Mucosa of gallbladder (tissue), 1 donor: ENCODE results near the gene ICAM2. TPM values are rescaled to one million over a fixed set of nuclear protein-coding genes. Genes with fewer than 3 reads are reported as not detected.
"Not testable (repeated sequence)": the region's sequence is repeated elsewhere in the genome, so short reads cannot be mapped to it uniquely, and the experiment has no call there.

Source experiments
- DNase-seq: peaks from one replicate; pipeline ENCODE4 v3.0.0-alpha.2; 2020; ENCODE audit warnings: low spot score
- total RNA-seq: library from RNA; stranded (reverse); gene quantifications from one replicate; pipeline ENCODE4 v1.2.1, GENCODE V29; 2021
- donor health status: DM: no; HTN: no; CAD: no.

Gene ICAM2
- total RNA-seq, 1 donor from 2014 or later: 14.8 TPM

DNA sequence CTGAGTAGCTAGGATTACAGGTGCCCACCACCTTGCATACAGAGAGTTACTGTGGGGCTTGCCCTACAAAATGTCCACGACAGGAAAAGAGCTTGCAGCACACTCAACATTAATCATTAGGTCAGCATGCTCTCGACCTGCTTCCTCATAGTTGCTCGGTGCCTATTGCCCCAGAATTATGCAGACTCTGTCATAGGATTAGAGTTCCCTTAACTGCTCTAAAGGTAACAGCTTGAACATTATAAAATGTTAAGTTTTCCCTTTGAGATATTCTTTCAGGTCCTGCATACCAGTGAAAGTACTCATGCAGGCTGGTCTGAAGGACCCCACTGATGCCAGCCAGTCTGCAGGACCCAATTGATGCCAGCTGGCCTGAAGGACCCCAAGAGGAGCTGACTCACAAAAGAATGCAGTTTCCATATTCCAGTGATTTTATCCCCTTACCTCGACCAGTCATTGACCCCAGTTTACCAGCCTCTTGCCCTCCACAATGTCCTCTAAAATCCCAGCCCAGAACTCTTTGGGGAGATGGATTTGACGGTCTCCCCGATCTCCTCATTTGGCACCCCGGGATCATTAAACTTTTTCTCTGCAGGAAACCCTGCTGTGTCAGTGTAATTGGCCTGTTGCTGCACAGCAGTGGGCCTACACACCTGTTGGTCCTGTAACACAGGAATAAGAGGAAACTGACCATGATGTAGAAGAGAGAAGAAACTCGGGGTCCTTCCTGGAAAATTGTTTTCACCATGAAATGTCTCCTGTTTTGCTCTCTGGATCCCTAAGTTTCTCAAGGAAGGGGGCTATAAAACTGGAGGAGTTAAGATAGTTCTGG is 10.6 kb downstream of the ICAM2 start:
- DNase-seq: no peak

- DNase-seq: no peak
These were observed 11.6 kb downstream of the ICAM2 start for GRCh38 chr17:64008830-64009229.

DNA sequence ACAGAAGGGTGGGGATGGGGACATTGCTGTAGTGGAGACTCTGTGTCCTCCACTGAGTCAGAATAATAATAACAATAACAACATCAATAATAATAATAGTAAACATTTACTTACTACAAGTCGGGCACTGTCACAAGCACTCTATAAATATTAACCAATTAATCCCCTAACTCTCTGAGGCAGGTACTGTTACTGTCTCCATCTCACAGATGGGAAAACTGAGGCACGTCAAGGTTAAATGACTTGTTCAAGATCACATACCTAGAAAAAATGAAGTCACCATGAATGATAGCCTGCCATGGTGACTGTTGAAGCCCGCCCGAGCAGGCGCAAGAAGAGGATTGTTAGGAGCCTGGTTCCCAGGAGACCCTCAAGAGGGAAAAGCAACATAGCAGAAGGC is 12.1 kb downstream of the ICAM2 start:
- DNase-seq: no peak

DNA sequence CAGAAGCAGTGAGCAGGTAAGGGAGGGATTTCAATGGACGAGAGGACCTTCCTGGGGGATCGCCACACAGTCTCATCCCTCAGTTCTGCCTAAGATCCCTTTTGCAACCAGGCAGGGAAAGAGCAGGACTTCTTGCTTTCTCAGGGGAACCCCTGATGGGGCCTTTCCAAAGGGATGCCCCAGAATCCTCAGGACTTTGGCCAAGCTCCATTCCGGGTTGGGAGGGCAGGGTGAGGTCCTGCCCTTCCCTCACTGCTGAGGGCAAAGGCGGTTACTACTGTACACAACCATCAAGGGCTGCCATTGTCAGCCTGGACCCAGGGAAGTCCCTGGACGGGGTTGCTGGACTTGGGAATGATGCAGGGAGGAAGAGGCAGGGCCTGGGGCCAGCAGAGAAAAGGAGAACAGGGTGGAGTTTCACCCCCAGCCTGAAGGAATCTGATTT is 12.6 kb downstream of the ICAM2 start:
- no peak for DNase-seq

DNA sequence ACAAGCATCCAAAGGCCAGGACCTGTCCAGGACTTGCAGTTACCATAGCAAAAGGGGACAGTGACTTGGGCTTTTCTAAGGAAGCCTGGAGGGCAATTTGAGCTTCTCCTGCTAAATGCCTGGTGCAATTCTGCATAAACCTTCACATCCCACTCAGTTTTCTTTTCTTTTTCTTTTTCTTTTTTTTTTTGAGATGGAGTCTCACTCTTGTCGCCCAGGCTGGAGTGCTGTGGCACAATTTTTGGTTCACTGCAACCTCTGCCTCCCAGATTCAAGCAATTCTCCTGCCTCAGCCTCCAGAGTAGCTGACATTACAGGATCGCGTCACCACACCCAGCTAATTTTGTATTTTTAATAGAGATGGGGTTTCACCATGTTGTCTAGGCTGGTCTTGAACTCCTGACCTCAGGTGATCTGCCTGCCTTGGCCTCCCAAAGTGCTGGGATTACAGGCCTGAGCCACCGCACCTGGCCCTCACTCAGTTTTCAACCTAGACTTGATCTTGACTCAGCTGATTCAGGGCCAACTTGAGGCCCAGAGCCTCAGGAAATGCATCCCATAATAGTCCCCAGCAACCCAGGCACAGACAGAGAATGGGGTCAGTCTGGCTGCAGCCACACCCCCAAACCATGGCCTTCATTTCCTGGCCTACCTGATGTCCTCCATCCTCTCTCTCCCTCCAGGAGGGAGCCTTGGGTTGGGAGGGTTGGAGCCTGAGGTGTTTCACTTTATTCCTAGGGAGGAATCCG is 13.2 kb downstream of the ICAM2 start:
- not testable (repeated sequence) for DNase-seq

- DNase-seq: no peak
These were observed 13.9 kb downstream of the ICAM2 start for GRCh38 chr17:64006361-64007088.

DNA sequence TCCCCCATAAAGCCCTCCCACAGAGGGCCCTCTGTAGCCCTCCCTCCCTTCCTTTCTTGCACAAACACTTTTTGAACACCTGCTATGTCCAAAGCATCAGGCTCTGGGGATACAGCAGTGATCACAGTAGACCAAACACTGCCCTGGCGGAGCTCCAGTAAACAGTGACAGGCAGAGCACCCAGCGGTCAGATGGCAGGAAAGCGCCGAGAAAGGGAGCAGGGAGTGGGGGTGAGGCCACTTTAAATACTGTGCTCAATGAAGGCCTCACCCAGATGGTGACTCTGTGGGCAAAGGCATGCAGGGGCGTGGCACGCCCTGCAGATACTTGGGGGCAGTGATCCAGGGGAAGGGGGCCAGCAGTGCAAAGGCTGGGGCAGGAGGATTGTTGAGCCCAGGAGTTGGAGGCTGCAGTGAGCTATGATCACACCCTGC is 14.7 kb downstream of the ICAM2 start:
- no peak for DNase-seq

DNA sequence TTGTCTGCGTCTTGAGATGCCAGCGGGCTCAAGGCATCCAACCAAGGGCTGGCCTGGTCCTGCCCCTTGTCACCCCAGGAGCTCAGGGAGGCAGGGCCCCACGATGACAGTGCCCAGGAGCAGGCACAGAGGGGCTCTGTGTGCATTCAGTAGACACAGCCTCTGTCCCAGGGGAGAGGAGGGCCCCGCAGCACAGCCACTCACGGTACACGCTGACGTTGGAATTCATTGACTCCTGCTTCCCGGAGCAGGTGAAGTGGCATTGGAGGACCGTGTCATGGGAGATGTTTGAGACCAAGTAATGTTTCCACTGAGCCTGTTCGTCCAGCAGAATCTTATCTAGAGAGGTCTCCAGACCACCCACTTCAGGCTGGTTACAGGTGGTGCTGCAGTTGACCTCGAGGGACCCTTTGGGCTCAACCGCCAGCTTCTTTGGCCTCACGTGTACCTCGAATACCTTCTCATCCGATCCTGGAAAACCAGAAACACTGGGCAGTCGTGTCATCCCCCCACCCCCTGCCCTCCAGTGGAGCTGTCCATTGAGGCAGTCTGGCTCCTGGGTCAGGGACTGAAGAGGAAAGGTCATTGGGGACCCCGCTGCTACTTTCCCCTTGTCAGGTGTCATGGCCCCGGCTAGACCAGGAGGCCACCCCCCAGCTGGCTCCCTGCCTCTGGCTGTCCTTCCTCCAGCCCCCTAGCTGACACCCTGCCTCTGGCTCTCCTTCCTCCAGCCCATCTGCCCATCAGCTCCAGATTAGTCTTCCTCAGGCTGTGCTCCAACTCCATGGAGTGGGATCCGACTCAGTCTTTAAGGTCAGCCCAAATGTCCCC is 15.3 kb downstream of the ICAM2 start:
- DNase-seq: no peak

DNA sequence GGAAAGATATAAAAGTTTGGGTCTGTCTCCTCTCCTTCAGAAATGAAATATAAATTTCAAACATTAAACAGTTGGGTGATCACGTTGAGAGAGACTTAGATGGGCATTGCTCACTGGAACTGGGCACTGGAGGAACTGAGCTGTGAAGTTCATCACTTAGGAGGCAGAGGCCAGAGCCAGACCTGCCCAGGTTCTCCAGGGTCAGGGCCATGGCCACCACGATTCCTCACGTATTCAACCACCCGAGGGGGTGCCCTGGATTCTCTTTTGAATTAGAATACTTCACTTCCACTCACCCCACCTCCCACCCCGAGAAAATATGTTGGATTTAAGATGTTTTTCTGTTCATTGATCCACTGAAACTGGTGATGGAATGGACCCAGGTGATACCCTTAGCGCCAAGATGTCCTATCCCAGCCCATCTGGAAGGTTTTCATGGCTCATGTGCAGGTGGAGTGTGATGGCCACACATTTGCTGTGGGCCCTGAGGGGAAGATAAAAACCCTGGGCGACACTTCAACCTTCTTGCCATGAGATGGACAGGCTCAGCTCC is 16.1 kb downstream of the ICAM2 start:
- no peak for DNase-seq

DNA sequence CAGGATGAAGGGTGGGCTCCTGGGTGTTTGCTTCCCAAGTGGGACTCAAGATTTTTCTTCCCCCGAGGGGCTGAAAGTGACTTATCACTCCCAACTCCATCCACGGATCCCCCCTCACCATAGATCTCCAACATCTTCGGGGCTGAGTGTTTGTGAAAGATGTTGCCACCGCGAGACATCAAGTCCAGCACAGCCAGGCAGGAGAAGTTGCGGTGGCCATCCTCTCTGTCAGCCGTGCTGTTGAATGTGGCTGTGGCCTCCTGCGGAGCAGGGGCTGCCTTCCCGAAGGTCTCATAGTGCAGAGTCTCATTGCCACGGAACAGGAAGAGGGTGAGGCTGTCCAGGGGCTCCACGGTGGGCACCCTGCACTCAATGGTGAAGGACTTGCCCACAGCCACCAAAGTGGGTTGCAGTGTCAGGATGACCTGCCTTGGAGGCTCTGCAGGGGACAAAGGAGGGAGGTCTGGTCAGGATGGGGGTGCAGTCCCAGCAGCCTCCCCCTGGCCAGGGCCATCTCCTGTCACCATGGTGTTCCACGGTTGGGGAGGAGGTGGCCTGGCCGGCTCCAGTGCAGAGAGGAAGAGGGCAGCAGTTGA is 16.8 kb downstream of the ICAM2 start:
- no peak for DNase-seq

DNA sequence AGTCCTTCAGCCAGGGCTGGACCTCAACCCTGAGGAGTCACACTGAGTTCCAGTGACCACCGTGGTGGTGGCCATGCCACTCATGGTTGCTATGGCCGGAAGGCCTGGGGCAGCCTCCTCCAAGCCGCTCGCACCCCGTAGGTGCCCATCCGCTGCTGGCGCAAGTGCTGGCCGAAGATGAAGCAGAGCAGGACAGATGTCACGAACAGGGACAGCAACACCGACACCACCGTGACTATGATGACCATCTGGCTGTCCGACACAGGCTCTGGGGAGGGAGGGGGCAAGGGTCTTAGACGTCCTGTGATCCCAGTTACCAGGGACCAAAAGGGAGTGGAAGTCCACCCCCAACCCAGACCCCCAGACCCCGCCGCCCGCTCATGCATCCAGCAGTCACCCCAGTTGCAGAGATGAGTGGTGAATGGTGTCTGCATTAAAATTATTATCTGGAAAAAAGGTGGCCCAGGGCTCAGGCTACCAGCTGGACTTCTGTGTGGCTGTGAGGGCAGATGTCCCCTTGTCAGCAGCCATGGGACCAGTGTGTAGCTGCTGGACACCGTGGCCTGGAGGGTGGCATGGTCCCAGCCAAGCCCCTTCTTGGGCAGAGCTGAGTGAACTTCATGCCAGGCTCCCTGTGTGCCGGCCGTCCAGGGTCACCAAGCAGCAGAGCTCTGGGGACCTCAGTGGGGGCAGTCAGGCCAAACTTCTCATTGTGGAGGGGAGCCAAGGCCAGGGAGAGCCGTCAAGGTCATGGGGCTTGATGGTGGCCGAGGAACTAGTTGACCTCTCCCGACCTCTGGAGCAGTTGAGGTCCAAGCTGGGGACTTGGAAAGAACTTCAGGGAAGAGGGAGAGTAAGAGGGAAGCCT is 17.5 kb downstream of the ICAM2 start:
- no peak for DNase-seq

GRCh38 chr17:64001763-64002529 is 18.5 kb downstream of the ICAM2 start:
- no peak for DNase-seq

DNA sequence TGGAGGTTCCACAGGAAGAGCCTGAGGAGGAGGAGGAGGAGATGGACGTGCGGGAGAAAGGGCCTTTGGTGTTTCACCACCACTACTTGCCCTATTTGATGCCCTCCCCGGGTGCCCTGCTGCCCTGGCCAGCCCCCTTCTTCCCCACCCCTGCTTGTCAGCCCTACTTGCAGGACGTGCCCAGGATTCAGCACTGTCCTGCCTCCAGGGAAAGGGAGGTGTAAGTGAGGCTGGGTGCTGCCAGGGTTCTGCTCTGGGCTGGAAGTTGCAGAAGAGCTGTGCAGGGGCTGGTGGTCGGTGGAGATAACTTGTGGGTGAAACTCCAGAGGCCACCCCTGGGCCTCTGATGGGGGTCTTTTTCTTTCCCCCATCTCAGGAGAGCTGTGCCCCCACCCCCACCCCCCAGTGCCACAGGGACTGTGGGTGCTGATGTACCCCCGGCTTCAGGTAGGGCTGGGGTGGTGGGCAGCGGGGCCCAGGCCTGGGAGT is 19.3 kb downstream of the ICAM2 start:
- DNase-seq: no peak

DNA sequence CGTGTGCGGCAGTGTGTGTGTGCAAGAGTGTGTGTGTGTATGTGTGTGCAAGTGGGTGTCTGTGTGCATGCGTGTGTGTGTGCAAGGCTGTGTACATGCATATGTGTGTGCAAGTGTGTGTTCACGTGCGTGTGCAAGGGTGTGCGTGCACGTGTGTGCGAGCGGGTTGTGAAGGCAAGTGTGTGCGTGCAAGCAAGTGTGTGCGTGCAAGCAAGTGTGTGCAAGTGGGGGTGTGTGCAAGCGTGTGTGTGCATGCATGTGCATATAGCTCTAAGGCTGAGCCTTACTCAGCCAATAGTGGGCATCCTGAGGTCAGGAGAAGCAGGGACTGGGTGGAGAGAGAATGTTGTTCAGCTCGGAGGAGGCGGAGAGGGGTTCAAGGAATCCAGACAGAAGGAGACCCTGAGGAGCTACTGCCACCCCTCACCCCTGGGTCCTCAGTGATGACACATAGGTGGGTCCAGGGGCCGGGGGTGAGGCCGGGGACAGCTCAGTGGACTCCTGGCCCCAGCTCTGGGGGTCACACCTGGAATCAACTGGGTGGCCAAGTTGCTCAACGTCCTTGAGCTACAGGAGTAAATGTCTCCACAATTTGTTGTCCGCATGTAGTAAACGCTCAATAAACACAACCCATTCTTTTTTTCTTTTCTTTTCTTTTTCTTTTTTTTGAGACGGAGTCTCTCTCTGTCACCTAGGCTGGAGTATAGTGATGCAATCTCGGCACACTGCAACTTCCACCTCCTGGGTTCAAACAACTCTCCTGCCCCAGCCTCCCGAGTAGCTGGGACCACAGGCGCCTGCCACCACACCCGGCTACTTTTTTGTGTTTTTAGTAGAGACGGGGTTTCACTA is 20.5 kb downstream of the ICAM2 start:
- no peak for DNase-seq

DNA sequence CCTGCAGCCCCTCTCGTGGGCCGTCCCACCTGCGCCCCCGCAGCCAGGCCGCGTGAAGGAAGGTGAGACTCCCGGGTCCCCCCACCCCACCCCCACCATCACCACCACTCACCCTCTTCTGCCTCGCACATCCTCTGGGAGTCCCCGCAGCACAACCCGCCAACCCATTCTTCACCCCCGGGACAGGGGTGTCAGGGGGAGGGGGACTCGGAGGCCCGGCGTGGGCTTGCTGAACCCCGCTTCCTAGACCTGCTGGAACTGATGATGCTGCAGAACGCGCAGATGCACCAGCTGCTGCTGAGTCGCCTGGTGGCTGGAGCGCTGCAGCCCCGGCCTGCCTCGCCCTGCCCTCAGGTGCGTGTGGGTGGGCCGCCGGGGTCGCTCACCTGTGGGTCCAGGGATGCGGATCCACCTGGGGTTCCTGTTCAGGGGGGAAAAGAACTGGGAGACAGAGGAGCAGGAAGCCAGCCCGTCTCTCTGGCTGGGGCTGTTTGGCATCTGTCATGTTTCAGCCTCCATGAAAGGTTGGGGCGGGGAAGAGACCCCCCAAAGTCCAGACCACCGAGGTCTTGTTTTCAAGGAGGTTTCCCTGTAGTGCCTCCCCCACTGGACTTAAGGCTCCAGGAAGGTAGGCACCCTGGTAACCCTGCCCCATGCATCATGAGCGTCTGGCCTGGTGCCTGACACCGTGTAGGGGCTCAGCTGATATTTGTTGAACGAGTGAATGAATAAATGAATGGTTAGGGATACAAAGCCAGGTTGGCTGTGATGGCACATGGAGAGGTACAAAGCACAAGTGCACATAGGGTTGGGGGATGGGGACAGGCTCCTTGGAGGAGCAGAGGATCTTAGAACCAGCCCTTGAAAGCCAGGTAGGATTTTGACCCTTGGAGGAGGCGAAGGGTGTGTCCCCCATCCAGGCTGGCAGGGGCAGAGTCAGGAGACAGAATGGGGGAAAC is 21.4 kb downstream of the ICAM2 start:
- DNase-seq: no peak

- peak; percentile 59 for DNase-seq
These were observed 22.2 kb downstream of the ICAM2 start, which contains the start of gene PRR29 for GRCh38 chr17:63998050-63998720. TSS of gene PRR29 (plus strand) at chr17:63998351. CDS start at chr17:63998365, 14 bp downstream.
